ENCODE results near the gene SIRT6. TPM values are rescaled to one million over a fixed set of nuclear protein-coding genes. Genes with fewer than 3 reads are reported as not detected.

SIRT6 gene
- 23.7 to 36.2 TPM (median 28.3 TPM) in 5 replicates for total RNA-seq (2022; extraction: Qiagen RNA extraction; ENCODE audit: low read depth)

DNA sequence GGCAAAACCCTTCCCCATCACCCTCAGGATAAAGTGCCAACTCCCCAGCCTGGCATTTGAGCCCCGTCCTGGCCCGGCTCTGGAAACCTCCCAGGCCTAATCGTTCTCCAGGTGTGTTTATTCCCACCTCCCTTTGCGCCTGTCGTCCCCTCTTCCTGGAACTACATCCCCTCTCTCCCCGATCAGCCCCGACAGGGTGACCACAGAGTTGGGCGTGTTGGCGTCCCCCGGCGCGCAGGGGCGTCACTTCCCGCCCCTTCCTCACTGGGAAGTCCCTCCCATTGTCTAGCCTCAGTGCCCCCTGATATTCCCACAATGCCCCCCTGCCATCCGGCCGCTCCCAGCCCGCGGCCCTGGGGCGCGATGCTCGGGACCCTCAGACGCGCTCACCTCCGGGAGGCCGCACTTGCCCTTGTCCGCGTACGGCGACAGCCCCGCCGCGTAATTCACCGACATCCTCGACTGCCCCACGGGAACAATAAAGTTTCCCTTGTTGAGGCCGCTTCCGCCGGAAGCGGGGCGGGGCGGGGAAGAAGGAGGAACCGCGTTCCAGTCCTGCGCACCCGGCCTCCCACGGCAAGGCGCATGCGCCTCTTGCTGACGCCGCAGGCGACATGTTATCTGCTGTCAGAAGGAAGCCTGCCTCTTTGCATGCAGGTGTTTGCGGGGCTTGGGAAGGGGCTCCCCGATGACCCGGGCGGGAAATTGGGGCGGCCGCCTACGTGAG lies at the start of gene SIRT6, which contains the start of gene ANKRD24:
TSS of gene SIRT6 (minus strand) at position 480 of the 727 bp plus-strand sequence. CDS start at position 456, 24 bp downstream.
TSS of gene ANKRD24 (plus strand) at position 606 of the 727 bp plus-strand sequence. CDS start 3,737 bp downstream, outside the sequence.

DNA sequence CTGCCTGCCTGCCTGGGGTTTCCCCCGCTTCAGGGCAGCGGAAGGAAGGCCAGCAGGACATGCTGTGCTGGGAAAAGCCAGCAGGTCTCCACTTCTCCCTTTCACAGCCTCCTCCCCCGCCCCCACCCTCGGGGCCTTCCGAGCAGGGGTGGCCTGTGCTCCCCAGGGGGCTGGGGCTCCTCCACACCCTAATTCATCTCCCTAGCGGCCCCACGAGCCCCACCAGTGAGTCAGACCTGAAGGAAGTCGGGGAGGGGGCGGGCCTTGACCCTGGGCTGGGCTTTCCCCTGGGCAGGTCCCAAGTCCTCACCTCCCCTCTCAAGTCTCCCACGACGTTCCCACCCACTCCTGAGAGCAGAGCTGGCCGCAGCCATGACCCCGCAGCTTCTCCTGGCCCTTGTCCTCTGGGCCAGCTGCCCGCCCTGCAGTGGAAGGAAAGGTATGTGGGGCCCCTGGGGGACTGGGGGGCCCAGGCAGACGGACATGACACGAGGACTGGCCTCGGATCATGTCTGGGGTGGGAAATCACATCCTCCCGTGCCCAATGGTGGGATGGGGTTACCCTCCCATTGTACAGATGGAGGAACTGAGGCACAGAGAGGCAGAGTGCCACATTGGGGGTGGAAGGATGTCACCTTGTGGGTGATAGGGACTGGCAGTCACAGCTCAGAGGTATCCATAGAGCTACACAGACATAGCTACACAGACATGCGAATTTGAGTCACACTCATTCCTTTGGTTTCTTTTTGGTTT lies 47.0 kb upstream of the SIRT6 start, which contains the start of gene EBI3:
TSS of gene EBI3 (plus strand) at position 345 of the 753 bp plus-strand sequence. CDS start at position 373, 28 bp downstream.

Other genes with a start within 250 kb of the SIRT6 start
- gene NMRK2, start 249.5 kb downstream of the SIRT6 start, total RNA-seq (2022; extraction: Qiagen RNA extraction; ENCODE audit: low read depth): not detected in 5 replicates
- 42.8 to 52.6 TPM (median 47.8 TPM) in 5 replicates for gene DAPK3, start 211.5 kb downstream of the SIRT6 start, total RNA-seq (2022; extraction: Qiagen RNA extraction; ENCODE audit: low read depth)
- gene EEF2, start 197.1 kb downstream of the SIRT6 start, total RNA-seq (2022; extraction: Qiagen RNA extraction; ENCODE audit: low read depth): 976 to 1,139 TPM (median 1,107 TPM) in 5 replicates
- gene PIAS4, start 174.8 kb downstream of the SIRT6 start, total RNA-seq (2022; extraction: Qiagen RNA extraction; ENCODE audit: low read depth): 12.5 to 18.9 TPM (median 17.4 TPM) in 5 replicates
- 13.0 to 19.5 TPM (median 18.2 TPM) in 5 replicates for gene ZBTB7A, start 115.7 kb downstream of the SIRT6 start, total RNA-seq (2022; extraction: Qiagen RNA extraction; ENCODE audit: low read depth)
- 104 to 145 TPM (median 123 TPM) in 5 replicates for gene MAP2K2, start 58.4 kb downstream of the SIRT6 start, total RNA-seq (2022; extraction: Qiagen RNA extraction; ENCODE audit: low read depth)
- gene CREB3L3, start 28.9 kb downstream of the SIRT6 start, total RNA-seq (2022; extraction: Qiagen RNA extraction; ENCODE audit: low read depth): 0.05 to 0.07 TPM (median 0.06 TPM) in 3 of 5 replicates, not detected in the others
- gene ANKRD24, start 126 bp upstream of the SIRT6 start, total RNA-seq (2022; extraction: Qiagen RNA extraction; ENCODE audit: low read depth): 0.10 to 0.26 TPM (median 0.23 TPM) in 5 replicates
- gene EBI3, start 47.0 kb upstream of the SIRT6 start, total RNA-seq (2022; extraction: Qiagen RNA extraction; ENCODE audit: low read depth): 2.6 to 4.2 TPM (median 2.9 TPM) in 5 replicates
- 18.2 to 22.4 TPM (median 19.1 TPM) in 5 replicates for gene YJU2, start 64.5 kb upstream of the SIRT6 start, total RNA-seq (2022; extraction: Qiagen RNA extraction; ENCODE audit: low read depth)
- gene SHD, start 96.7 kb upstream of the SIRT6 start, total RNA-seq (2022; extraction: Qiagen RNA extraction; ENCODE audit: low read depth): 0.04 to 0.05 TPM in 2 of 5 replicates, not detected in the others
- gene TMIGD2, start 119.8 kb upstream of the SIRT6 start, total RNA-seq (2022; extraction: Qiagen RNA extraction; ENCODE audit: low read depth): not detected in 5 replicates
- gene FSD1, start 122.0 kb upstream of the SIRT6 start, total RNA-seq (2022; extraction: Qiagen RNA extraction; ENCODE audit: low read depth): 7.5 to 8.4 TPM (median 7.8 TPM) in 5 replicates
- gene STAP2, start 156.3 kb upstream of the SIRT6 start, total RNA-seq (2022; extraction: Qiagen RNA extraction; ENCODE audit: low read depth): not detected in 5 replicates
- 7.4 to 12.2 TPM (median 11.0 TPM) in 5 replicates for gene MPND, start 161.0 kb upstream of the SIRT6 start, total RNA-seq (2022; extraction: Qiagen RNA extraction; ENCODE audit: low read depth)
- 53.6 to 63.3 TPM (median 57.1 TPM) in 5 replicates for gene SH3GL1, start 218.0 kb upstream of the SIRT6 start, total RNA-seq (2022; extraction: Qiagen RNA extraction; ENCODE audit: low read depth)
- gene CHAF1A, start 220.1 kb upstream of the SIRT6 start, total RNA-seq (2022; extraction: Qiagen RNA extraction; ENCODE audit: low read depth): 21.8 to 26.4 TPM (median 23.6 TPM) in 5 replicates

Data from A549 treated with DMSO at 1 μM for 4 hours (cell line).